Amygdala (tissue), 56 donors: ENCODE results near the gene ACLY.
"Not testable (repeated sequence)": the region's sequence is repeated elsewhere in the genome, so short reads cannot be mapped to it uniquely, and the experiment has no call there.

Experiments
- DNase-seq, 56 donors: peaks; one replicate each; lab custom pipeline; 2025; lab: John Stamatoyannopoulos, UW

The ACLY gene

GRCh38 chr17:41941168-41941567 lies 22.4 kb upstream of the ACLY start:
- no peak for DNase-seq

GRCh38 chr17:41939693-41940090 lies 20.9 kb upstream of the ACLY start:
- DNase-seq, result no peak

- no peak for DNase-seq
Observed at GRCh38 chr17:41939044-41939692, 20.4 kb upstream of the ACLY start.

GRCh38 chr17:41937970-41938954 lies 19.5 kb upstream of the ACLY start:
- peak in 1 of 56 donors; percentile 2 for DNase-seq

GRCh38 chr17:41935641-41936040 lies 16.9 kb upstream of the ACLY start:
- no peak for DNase-seq

- DNase-seq, result no peak
Observed at GRCh38 chr17:41932816-41933389, 14.2 kb upstream of the ACLY start.

- DNase-seq, result not testable (repeated sequence)
Observed at GRCh38 chr17:41931715-41932114, 13.0 kb upstream of the ACLY start.

GRCh38 chr17:41930833-41931156 lies 12.0 kb upstream of the ACLY start:
- not testable (repeated sequence) for DNase-seq

GRCh38 chr17:41930009-41930832 lies 11.5 kb upstream of the ACLY start, which contains the start of gene ODAD4:
Gene ODAD4, plus strand, starts transcription at chr17:41930617. Its CDS starts 107 bp downstream, at chr17:41930724.
- peak; percentile 70 to 97 (median 91) for DNase-seq

GRCh38 chr17:41928693-41929251 lies 10.0 kb upstream of the ACLY start:
- no peak for DNase-seq

- DNase-seq, result no peak
Observed at GRCh38 chr17:41925991-41926590, 7.3 kb upstream of the ACLY start.

- DNase-seq, result no peak
Observed at GRCh38 chr17:41920580-41920955, 1.8 kb upstream of the ACLY start.

GRCh38 chr17:41919840-41920579 lies 1.3 kb upstream of the ACLY start:
- DNase-seq, result no peak

GRCh38 chr17:41919165-41919817 lies 540 bp upstream of the ACLY start:
- peak in 14 of 56 donors; percentile 41 to 84 (median 69) for DNase-seq

- DNase-seq, result peak in 18 of 56 donors; percentile 8 to 52 (median 28)
Observed at GRCh38 chr17:41917679-41918313, 955 bp downstream of the ACLY start.

GRCh38 chr17:41917192-41917591 lies 1.6 kb downstream of the ACLY start:
- DNase-seq, result peak in 10 of 56 donors; percentile 3 to 35 (median 8)

GRCh38 chr17:41915566-41915965 lies 3.2 kb downstream of the ACLY start:
- DNase-seq, result no peak

- no peak for DNase-seq
Observed at GRCh38 chr17:41915020-41915419, 3.7 kb downstream of the ACLY start.
